Breast epithelium (tissue), 4 donors: ENCODE results near the gene PCDHGB4. TPM values are rescaled to one million over a fixed set of nuclear protein-coding genes. Genes with fewer than 3 reads are reported as not detected.

Experiments used
- DNase-seq, 2 donors: peaks; one replicate each; pipeline ENCODE4 v3.0.0-alpha.2; 2019; ENCODE audit warnings: low spot score in 2 of 2
- H3K27ac ChIP-seq, 2 donors: fragments of 200-600 bp; sonication (generic) in 1 of 2; one replicate each; pipeline ENCODE4 v1.5.1; 2016 to 2019; ENCODE audit warnings: mild to moderate bottlenecking in 1 of 2
- H3K27me3 ChIP-seq, 2 donors: fragments of 200-600 bp; sonication (generic) in 1 of 2; one replicate each; pipeline versions ENCODE4 v1.5.1 to v1.6.0; 2017 to 2019; ENCODE audit warnings: control low read depth in 1 of 2, mild to moderate bottlenecking in 1 of 2
- H3K36me3 ChIP-seq: fragments of 200-600 bp; one replicate; pipeline ENCODE4 v1.5.1; 2019
- H3K4me1 ChIP-seq, 2 donors: fragments of 200-600 bp; sonication (generic); one replicate each; pipeline ENCODE4 v1.5.1; 2016 to 2019; ENCODE audit warnings: control low read depth in 1 of 2
- H3K4me3 ChIP-seq, 3 donors: fragments of 200-600 bp; sonication (generic); 1 replicate in 2 of 3; 2 replicates in 1 of 3; pipeline ENCODE4 v1.5.1; 2016 to 2019; ENCODE audit warnings: mild to moderate bottlenecking in 3 of 3, moderate library complexity in 2 of 3
- H3K9me3 ChIP-seq, 2 donors: fragments of 200-600 bp; sonication (generic) in 1 of 2; one replicate each; pipeline ENCODE4 v1.5.1; 2016 to 2019; ENCODE audit warnings: control low read depth in 1 of 2
- POLR2A ChIP-seq: fragments of 450-650 bp; IDR thresholded peaks from one replicate; pipeline ENCODE4 v1.6.1; 2016; ENCODE audit warnings: antibody characterized with exemption, mild to moderate bottlenecking, moderate library complexity
- POLR2AphosphoS5 ChIP-seq, 3 donors: sonication (generic); formaldehyde crosslinking; IDR thresholded peaks; one replicate each; pipeline ENCODE4 v1.6.1; 2017; ENCODE audit warnings: antibody characterized with exemption in 3 of 3
- intact Hi-C: fragments of 100-400 bp; cut with DNase I; formaldehyde crosslinking; loops from one replicate; pipeline ENCODE4 v1.15.1; 2023; ENCODE audit warnings: low total_unique reads
- total RNA-seq, 3 donors: library from RNA; depleted of rRNA; stranded (reverse); fragments of >200 nt; gene quantifications; one replicate each; pipeline ENCODE4 v1.1.0, GENCODE V29; 2016
- TF ChIP-seq, protein P1 (sequence below), 3 donors: fragments of 450-650 bp; IDR thresholded peaks; one replicate each; pipeline ENCODE4 v1.5.1; 2016 to 2017; ENCODE audit warnings: antibody characterized with exemption in 3 of 3, mild to moderate bottlenecking in 3 of 3, moderate library complexity in 3 of 3

The PCDHGB4 gene
- total RNA-seq, 3 donors from 2014 or later = 5.3 to 10.5 (median 8.9) TPM

DNA sequence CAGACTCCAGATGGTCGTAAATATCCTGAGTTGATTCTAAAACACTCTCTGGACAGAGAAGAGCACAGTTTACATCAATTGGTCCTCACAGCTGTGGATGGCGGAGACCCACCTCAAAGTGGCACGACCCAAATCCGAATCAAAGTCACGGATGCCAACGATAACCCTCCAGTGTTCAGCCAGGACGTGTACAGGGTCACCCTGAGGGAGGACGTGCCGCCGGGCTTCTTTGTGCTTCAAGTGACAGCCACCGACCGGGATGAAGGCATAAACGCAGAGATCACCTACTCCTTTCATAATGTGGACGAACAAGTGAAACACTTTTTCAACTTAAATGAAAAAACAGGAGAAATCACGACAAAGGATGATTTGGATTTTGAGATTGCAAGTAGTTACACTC is 26.8 kb upstream of the PCDHGB4 start:
- Histone ChIP-seq H3K27ac (no peak overlapping the region), H3K4me1 (no peaks in the 10 kb centered on the region), H3K4me3 (peak overlapping the region in 2 of 3 donors; percentile 24 to 37), H3K27me3 (no peaks in the 10 kb centered on the region), H3K36me3 (no peaks in the 10 kb centered on the region), H3K9me3 (peaks cover 82 to 98% of the 10 kb centered on the region in 2 donors)
- TF ChIP-seq POLR2AphosphoS5 (IDR thresholded peaks at IDR 0.05) = no peak
- TF ChIP-seq POLR2A = no peak
- TF ChIP-seq, protein P1, sequence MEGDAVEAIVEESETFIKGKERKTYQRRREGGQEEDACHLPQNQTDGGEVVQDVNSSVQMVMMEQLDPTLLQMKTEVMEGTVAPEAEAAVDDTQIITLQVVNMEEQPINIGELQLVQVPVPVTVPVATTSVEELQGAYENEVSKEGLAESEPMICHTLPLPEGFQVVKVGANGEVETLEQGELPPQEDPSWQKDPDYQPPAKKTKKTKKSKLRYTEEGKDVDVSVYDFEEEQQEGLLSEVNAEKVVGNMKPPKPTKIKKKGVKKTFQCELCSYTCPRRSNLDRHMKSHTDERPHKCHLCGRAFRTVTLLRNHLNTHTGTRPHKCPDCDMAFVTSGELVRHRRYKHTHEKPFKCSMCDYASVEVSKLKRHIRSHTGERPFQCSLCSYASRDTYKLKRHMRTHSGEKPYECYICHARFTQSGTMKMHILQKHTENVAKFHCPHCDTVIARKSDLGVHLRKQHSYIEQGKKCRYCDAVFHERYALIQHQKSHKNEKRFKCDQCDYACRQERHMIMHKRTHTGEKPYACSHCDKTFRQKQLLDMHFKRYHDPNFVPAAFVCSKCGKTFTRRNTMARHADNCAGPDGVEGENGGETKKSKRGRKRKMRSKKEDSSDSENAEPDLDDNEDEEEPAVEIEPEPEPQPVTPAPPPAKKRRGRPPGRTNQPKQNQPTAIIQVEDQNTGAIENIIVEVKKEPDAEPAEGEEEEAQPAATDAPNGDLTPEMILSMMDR (IDR thresholded peaks at IDR 0.05) = no peak
- no peak for DNase-seq
- intact Hi-C loops = no loop called here

DNA sequence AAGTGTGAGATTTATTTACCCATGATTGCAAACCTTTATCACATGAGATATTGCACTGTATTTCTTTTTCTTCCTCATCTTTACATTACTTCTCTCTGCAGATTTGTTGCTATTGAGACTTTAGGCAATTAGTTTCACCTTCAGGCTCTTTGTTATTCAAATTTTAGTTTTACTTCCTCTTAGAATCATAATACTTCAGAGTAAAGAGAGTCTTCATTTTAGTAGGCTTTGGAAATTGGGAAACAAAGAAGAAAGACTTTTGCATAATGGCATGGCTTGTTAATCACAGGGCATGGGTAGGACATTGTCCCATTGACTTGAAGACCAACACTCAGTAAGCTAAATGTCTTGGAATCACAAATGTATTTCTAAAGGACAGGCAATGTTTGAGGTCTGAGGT is 24.8 kb upstream of the PCDHGB4 start:
- H3K4me3 ChIP-seq = no peak overlapping the region
- no peaks in the 10 kb centered on the region for H3K27me3 ChIP-seq
- no peaks in the 10 kb centered on the region for H3K36me3 ChIP-seq
- TF ChIP-seq POLR2A (no peak), POLR2AphosphoS5 (IDR thresholded peaks at IDR 0.05) (no peak)
- TF ChIP-seq, protein P1 (IDR thresholded peaks at IDR 0.05) = no peak
- H3K27ac ChIP-seq = no peak overlapping the region
- H3K9me3 ChIP-seq = peaks cover 83 to 98% of the 10 kb centered on the region in 2 donors
- no peaks in the 10 kb centered on the region for H3K4me1 ChIP-seq
- no peak for DNase-seq
- intact Hi-C loops = no loop called here

DNA sequence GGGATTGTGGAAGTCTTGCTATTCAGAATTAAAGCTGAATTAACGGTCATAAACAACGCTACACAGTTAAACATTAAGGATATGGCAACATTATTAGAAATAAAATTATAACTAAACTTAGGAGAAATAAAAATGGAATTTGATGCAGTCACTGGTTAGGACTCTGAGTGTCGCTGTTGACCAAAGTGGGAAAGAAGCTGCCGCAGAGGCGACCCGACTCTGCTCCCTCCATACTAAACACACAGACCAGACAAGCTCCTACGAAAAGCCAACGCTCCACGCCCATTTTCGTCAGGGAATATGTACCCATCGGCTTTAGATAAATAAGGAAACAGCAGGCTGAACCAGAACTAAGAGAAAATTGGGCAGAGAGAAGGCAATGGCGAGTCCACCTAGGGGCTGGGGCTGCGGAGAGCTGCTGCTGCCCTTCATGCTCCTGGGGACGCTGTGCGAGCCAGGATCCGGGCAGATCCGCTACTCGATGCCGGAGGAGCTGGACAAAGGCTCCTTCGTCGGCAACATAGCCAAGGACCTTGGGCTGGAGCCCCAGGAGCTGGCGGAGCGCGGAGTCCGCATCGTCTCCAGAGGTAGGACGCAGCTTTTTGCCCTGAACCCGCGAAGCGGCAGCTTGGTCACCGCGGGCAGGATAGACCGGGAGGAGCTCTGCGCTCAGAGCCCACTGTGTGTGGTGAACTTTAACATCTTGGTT is 23.4 kb upstream of the PCDHGB4 start, which contains the start of gene PCDHGA5:
Gene PCDHGA5 (plus strand): TSS at position 211 of the 709 bp plus-strand sequence. CDS start 169 bp downstream, at position 380.
- H3K36me3 ChIP-seq = no peaks in the 10 kb centered on the region
- H3K4me1 ChIP-seq = no peaks in the 10 kb centered on the region
- peak within 1 kb of the TSS in 2 of 3 donors; percentile 31 to 51 for H3K4me3 ChIP-seq
- TF ChIP-seq POLR2AphosphoS5 (IDR thresholded peaks at IDR 0.05) = no peak
- TF ChIP-seq, protein P1 (IDR thresholded peaks at IDR 0.05) = peak in 1 of 3 donors; percentile 8
- TF ChIP-seq POLR2A = no peak
- no peak within 1 kb of the TSS for H3K27ac ChIP-seq
- no peaks in the 10 kb centered on the region for H3K27me3 ChIP-seq
- intact Hi-C loops = no loop called here
- DNase-seq = no peak
- H3K9me3 ChIP-seq = peaks cover 86 to 98% of the 10 kb centered on the region in 2 donors

DNA sequence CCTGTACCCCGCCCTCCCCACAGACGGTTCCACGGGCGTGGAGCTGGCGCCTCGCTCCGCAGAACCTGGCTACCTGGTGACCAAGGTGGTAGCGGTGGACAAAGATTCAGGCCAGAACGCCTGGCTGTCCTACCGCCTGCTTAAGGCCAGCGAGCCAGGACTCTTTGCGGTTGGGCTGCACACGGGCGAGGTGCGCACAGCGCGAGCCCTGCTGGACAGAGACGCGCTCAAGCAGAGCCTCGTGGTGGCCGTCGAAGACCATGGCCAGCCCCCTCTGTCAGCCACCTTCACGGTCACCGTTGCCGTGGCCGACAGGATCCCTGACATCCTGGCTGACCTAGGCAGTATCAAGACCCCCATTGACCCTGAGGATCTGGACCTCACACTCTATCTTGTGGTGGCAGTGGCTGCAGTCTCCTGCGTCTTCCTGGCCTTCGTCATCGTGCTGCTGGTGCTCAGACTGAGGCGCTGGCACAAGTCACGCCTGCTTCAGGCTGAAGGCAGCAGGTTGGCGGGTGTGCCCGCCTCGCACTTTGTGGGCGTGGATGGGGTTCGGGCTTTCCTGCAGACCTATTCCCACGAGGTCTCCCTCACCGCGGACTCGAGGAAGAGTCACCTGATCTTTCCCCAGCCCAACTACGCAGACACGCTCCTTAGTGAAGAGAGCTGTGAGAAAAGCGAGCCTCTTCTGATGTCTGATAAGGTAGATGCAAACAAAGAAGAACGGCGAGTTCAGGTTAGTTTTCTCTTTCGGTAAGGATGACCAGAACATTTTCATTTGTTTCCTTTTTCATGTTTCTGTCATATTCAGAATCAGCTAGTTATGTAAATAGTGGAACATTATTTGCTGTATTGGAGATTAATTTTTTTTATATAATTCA is 21.2 kb upstream of the PCDHGB4 start:
- no peak for DNase-seq
- H3K4me1 ChIP-seq = no peaks in the 10 kb centered on the region
- no peaks in the 10 kb centered on the region for H3K27me3 ChIP-seq
- H3K27ac ChIP-seq = no peak overlapping the region
- H3K36me3 ChIP-seq = no peaks in the 10 kb centered on the region
- intact Hi-C loops = no loop called here
- peaks cover 81 to 98% of the 10 kb centered on the region in 2 donors for H3K9me3 ChIP-seq
- H3K4me3 ChIP-seq = peak overlapping the region in 1 of 3 donors; percentile 38
- TF ChIP-seq POLR2A = no peak
- TF ChIP-seq, protein P1 (IDR thresholded peaks at IDR 0.05) = no peak
- no peak for TF ChIP-seq POLR2AphosphoS5 (IDR thresholded peaks at IDR 0.05)
